ENCODE data around the gene PTDSS2. TPM values are rescaled to one million over a fixed set of nuclear protein-coding genes. Genes with fewer than 3 reads are reported as not detected.

PTDSS2 gene
- polyA plus RNA-seq, 3 donors = 9.3 to 18.3 (median 12.4) TPM

DNA sequence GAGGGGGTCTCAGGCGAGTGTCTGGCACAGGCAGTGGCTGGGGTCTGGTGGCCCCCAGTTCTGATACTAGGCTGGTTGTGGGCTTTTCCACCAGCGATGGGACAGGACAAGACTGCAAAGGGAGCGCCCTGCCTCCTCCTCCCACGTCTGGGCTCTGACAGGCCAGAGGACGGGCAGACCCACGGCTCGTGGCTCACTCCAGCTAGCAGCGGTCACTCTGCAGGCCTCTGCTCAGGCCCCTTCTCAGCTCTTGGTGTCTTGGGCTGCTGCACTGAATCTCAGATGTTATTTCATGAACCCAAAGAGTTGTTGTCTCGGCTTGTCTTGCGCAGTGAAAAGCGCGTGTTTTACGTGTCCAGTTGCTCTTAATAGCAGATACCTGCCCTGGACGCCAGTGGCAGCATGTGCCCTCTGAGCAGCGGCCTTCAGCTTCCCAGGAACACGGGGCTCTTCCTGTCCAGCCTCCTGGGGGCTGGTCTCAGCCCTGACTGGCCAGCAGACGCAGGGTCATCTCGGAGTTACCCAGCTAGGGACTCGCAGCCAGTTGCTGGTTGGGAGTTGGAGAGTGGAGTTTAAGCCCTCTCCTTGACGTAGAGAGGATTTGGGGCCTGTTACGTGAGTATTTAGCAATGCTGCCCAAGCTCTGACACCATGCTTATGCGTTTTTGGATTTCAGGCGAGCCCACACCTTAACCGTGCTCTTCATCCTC lies 9.6 kb downstream of the PTDSS2 start:
- H3K4me1 Mint-ChIP-seq = peaks cover 14% of the 10 kb centered on the region
- intact Hi-C loops (cut with micrococcal nuclease) = no loop called here
- TF ChIP-seq CTCF (IDR thresholded peaks at IDR 0.05) = no peak
- Histone ChIP-seq H2AFZ (ENCODE audit: insufficient read depth, low read depth, low read length, poor library complexity, severe bottlenecking) (no peak overlapping the region), H3K4me1 (ENCODE audit: control insufficient read depth in 1 of 2, insufficient read depth in 2 of 2, low read length in 2 of 2) (no peaks in the 10 kb centered on the region), H3K27ac (ENCODE audit: low read depth in 1 of 2, low read length in 2 of 2) (no peak overlapping the region), H3K9me3 (replicated peaks in 1 of 2; ENCODE audit: control insufficient read depth in 1 of 2, insufficient read depth in 1 of 2, low read length in 2 of 2) (no peaks in the 10 kb centered on the region), H3K4me2 (replicated peaks; ENCODE audit: extremely low read depth, low read length, poor library complexity, severe bottlenecking) (no peak overlapping the region), H3K9ac (ENCODE audit: insufficient read depth, low read length, poor library complexity, severe bottlenecking) (no peak overlapping the region), H3K4me3 (replicated peaks in 1 of 3; ENCODE audit: low read depth in 2 of 3, low read length in 3 of 3) (no peak overlapping the region), H4K20me1 (ENCODE audit: insufficient read depth, low read length) (peaks cover 8% of the 10 kb centered on the region), H3K27me3 (ENCODE audit: control insufficient read depth in 2 of 2, insufficient read depth in 2 of 2, low read length in 2 of 2) (no peaks in the 10 kb centered on the region), H3K36me3 (replicated peaks in 1 of 2; ENCODE audit: control insufficient read depth in 1 of 2, insufficient read depth in 2 of 2, low read length in 2 of 2) (peaks cover 14 to 29% of the 10 kb centered on the region in 2 donors), H3K79me2 (ENCODE audit: insufficient read depth, low read length) (no peaks in the 10 kb centered on the region)
- no peaks in the 10 kb centered on the region for H3K27me3 Mint-ChIP-seq (ENCODE audit: low read depth in 3 of 3)
- no peak overlapping the region for H3K4me3 Mint-ChIP-seq
- H3K9me3 Mint-ChIP-seq = no peaks in the 10 kb centered on the region
- no peak overlapping the region for H3K27ac Mint-ChIP-seq
- peaks cover 33 to 50% of the 10 kb centered on the region in 2 donors for H3K36me3 Mint-ChIP-seq
- DNase-seq = no peak
- 97% methylated on average over 24 of the region's 24 CpGs for WGBS (ENCODE audit: insufficient coverage)

GRCh38 chr11:460331-461199 lies 10.5 kb downstream of the PTDSS2 start:
- no peak for DNase-seq
- Histone ChIP-seq H3K4me1 (ENCODE audit: control insufficient read depth in 1 of 2, insufficient read depth in 2 of 2, low read length in 2 of 2) (peaks cover 0 to under 1% of the 10 kb centered on the region in 2 donors), H3K4me3 (replicated peaks in 1 of 3; ENCODE audit: low read depth in 2 of 3, low read length in 3 of 3) (no peak overlapping the region), H3K79me2 (ENCODE audit: insufficient read depth, low read length) (no peaks in the 10 kb centered on the region), H4K20me1 (ENCODE audit: insufficient read depth, low read length) (peaks cover 8% of the 10 kb centered on the region), H3K9me3 (replicated peaks in 1 of 2; ENCODE audit: control insufficient read depth in 1 of 2, insufficient read depth in 1 of 2, low read length in 2 of 2) (no peaks in the 10 kb centered on the region), H3K27ac (ENCODE audit: low read depth in 1 of 2, low read length in 2 of 2) (no peak overlapping the region), H3K36me3 (replicated peaks in 1 of 2; ENCODE audit: control insufficient read depth in 1 of 2, insufficient read depth in 2 of 2, low read length in 2 of 2) (peaks cover 16 to 22% of the 10 kb centered on the region in 2 donors), H2AFZ (ENCODE audit: insufficient read depth, low read depth, low read length, poor library complexity, severe bottlenecking) (no peak overlapping the region), H3K9ac (ENCODE audit: insufficient read depth, low read length, poor library complexity, severe bottlenecking) (no peak overlapping the region), H3K4me2 (replicated peaks; ENCODE audit: extremely low read depth, low read length, poor library complexity, severe bottlenecking) (no peak overlapping the region), H3K27me3 (ENCODE audit: control insufficient read depth in 2 of 2, insufficient read depth in 2 of 2, low read length in 2 of 2) (no peaks in the 10 kb centered on the region)
- no peak for TF ChIP-seq CTCF (IDR thresholded peaks at IDR 0.05)
- Mint-ChIP-seq H3K36me3 (peaks cover 33 to 48% of the 10 kb centered on the region in 2 donors), H3K27ac (peak overlapping the region in 2 of 7 donors; percentile 12 to 35), H3K4me3 (no peak overlapping the region), H3K9me3 (no peaks in the 10 kb centered on the region), H3K4me1 (peaks cover 14% of the 10 kb centered on the region), H3K27me3 (ENCODE audit: low read depth in 3 of 3) (no peaks in the 10 kb centered on the region)
- WGBS (ENCODE audit: insufficient coverage) = 98% methylated on average over 40 of the region's 41 CpGs
- intact Hi-C loops (cut with micrococcal nuclease) = no loop called here

All from CD14-positive monocyte (primary cell).